ENCODE data around the gene FURIN.
"Not testable (repeated sequence)": the region's sequence is repeated elsewhere in the genome, so short reads cannot be mapped to it uniquely, and the experiment has no call there.

DNA sequence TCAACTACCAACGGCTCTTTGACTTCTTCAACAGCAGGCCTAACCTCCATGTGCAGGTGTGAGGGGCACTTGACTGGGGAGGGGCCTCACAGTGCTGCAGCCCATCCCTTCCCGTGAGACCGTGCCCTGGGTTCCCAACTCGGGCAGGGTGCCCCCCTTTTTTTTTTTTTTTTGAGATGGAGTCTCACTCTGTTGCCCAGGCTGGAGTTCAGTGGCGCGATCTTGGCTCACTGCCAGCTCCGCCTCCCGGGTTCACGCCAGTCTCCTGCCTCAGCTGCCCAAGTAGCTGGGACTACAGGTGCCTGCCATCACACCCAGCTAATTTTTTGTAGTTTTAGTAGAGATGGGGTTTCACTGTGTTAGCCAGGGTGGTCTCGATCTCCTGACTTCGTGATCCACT is 41.1 kb downstream of the FURIN start:
- not testable (repeated sequence) for TF ChIP-seq EP300 (IDR thresholded peaks at IDR 0.05); POLR2AphosphoS2 (conservative IDR thresholded peaks at IDR 0.05; ENCODE audit: low read length)
- TF ChIP-seq, protein P1, sequence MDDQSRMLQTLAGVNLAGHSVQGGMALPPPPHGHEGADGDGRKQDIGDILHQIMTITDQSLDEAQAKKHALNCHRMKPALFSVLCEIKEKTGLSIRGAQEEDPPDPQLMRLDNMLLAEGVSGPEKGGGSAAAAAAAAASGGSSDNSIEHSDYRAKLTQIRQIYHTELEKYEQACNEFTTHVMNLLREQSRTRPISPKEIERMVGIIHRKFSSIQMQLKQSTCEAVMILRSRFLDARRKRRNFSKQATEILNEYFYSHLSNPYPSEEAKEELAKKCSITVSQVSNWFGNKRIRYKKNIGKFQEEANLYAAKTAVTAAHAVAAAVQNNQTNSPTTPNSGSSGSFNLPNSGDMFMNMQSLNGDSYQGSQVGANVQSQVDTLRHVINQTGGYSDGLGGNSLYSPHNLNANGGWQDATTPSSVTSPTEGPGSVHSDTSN (IDR thresholded peaks at IDR 0.05), result not testable (repeated sequence)
- TF ChIP-seq, protein P2, sequence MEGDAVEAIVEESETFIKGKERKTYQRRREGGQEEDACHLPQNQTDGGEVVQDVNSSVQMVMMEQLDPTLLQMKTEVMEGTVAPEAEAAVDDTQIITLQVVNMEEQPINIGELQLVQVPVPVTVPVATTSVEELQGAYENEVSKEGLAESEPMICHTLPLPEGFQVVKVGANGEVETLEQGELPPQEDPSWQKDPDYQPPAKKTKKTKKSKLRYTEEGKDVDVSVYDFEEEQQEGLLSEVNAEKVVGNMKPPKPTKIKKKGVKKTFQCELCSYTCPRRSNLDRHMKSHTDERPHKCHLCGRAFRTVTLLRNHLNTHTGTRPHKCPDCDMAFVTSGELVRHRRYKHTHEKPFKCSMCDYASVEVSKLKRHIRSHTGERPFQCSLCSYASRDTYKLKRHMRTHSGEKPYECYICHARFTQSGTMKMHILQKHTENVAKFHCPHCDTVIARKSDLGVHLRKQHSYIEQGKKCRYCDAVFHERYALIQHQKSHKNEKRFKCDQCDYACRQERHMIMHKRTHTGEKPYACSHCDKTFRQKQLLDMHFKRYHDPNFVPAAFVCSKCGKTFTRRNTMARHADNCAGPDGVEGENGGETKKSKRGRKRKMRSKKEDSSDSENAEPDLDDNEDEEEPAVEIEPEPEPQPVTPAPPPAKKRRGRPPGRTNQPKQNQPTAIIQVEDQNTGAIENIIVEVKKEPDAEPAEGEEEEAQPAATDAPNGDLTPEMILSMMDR (IDR thresholded peaks at IDR 0.05), result not testable (repeated sequence)
